ENCODE results near the gene IGF1.

- TF ChIP-seq CTCF (IDR thresholded peaks at IDR 0.05) (no peak), POLR2A (IDR thresholded peaks at IDR 0.05) (no peak)
These were observed 90.3 kb downstream of the IGF1 start for GRCh38 chr12:102390068-102390467.

Measured in testis (tissue), 2 donors.